Measurements from ENCODE around the gene NME1.

- TF ChIP-seq POLR2A (IDR thresholded peaks at IDR 0.05) (no peak), CTCF (IDR thresholded peaks at IDR 0.05) (no peak)
Measured at GRCh38 chr17:51165680-51166197, 12.4 kb downstream of the NME1 start.
